Measurements from ENCODE around the gene IZUMO4.

- TF ChIP-seq CTCF (conservative IDR thresholded peaks at IDR 0.05 in 1 of 2, IDR thresholded peaks at IDR 0.05 in 1 of 2; ENCODE audit: extremely low read depth in 1 of 2, insufficient read depth in 1 of 2, low read depth in 1 of 2, low read length in 2 of 2) = no peak
- no peak for TF ChIP-seq EZH2 (IDR thresholded peaks at IDR 0.05; ENCODE audit: borderline replicate concordance, low read length)
Observed at GRCh38 chr19:2058570-2059421, 37.9 kb upstream of the IZUMO4 start.
